Large intestine (tissue), 3 donors: ENCODE results near the gene SERPINA9. TPM values are rescaled to one million over a fixed set of nuclear protein-coding genes. Genes with fewer than 3 reads are reported as not detected.
"Not testable (repeated sequence)": the region's sequence is repeated elsewhere in the genome, so short reads cannot be mapped to it uniquely, and the experiment has no call there.

Experiments used
- DNase-seq, 2 donors: peaks; one replicate each; pipeline versions ENCODE4 v3.0.0 to v3.0.0-alpha.2; 2013
- H3K27ac ChIP-seq: one replicate; pipeline ENCODE4 v1.5.1; 2013; ENCODE audit warnings: low read length
- H3K27me3 ChIP-seq: 2 replicates; pipeline ENCODE4 v1.6.1; 2013; ENCODE audit warnings: low read length; ENCODE audit not compliant: control insufficient read depth, insufficient read depth
- H3K36me3 ChIP-seq: 2 replicates; pipeline ENCODE4 v1.6.1; 2013; ENCODE audit warnings: low read length; ENCODE audit not compliant: control insufficient read depth, insufficient read depth
- H3K4me1 ChIP-seq: one replicate; pipeline ENCODE4 v1.6.1; 2013; ENCODE audit warnings: low read length; ENCODE audit not compliant: control insufficient read depth, insufficient read depth
- H3K4me3 ChIP-seq: one replicate; pipeline ENCODE4 v1.5.1; 2013; ENCODE audit warnings: low read length
- H3K9me3 ChIP-seq: one replicate; pipeline ENCODE4 v1.6.1; 2013; ENCODE audit warnings: mild to moderate bottlenecking, low read depth, low read length, moderate library complexity; ENCODE audit not compliant: control insufficient read depth
- WGBS: methylation state at CpG from one replicate; pipeline ENCODE4 v1.1.5; 2013; ENCODE audit warnings: low lambda C conversion rate; ENCODE audit not compliant: insufficient coverage; 5-methylcytosine and 5-hydroxymethylcytosine counted together
- polyA plus RNA-seq: library from polyadenylated mRNA; unstranded; fragments of 120-200 nt; gene quantifications from one replicate; pipeline ENCODE4 v1.2.1, GENCODE V29; 2013

Gene SERPINA9
- polyA plus RNA-seq, 1 donor, result not detected

DNA sequence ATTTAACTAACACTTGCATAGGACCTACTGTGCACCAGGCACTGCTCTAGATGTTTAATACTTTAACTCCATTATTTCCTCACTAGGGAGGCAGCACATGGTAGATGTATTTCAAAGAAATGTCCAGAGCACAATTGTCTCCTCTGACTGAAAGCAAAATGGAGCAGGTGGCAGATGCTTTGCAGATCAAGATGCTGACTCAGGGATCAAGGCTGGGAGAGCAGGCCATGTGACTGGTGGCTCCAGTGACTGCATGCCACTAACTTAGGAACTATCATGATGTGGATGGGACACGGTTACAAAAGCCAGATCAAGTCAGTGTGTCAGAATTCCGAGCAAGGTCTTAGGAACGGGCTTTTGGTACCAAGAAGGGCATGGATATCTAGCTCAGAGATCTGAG is 51.6 kb downstream of the SERPINA9 start:
- no peaks in the 10 kb centered on the region for H3K9me3 ChIP-seq
- no peak overlapping the region for H3K27ac ChIP-seq
- no peaks in the 10 kb centered on the region for H3K4me1 ChIP-seq
- H3K36me3 ChIP-seq, result no peaks in the 10 kb centered on the region
- peaks cover 3% of the 10 kb centered on the region for H3K27me3 ChIP-seq
- no peak overlapping the region for H3K4me3 ChIP-seq
- WGBS, result no CpG with 5 or more reads among the region's 3 CpGs
- DNase-seq, result no peak

DNA sequence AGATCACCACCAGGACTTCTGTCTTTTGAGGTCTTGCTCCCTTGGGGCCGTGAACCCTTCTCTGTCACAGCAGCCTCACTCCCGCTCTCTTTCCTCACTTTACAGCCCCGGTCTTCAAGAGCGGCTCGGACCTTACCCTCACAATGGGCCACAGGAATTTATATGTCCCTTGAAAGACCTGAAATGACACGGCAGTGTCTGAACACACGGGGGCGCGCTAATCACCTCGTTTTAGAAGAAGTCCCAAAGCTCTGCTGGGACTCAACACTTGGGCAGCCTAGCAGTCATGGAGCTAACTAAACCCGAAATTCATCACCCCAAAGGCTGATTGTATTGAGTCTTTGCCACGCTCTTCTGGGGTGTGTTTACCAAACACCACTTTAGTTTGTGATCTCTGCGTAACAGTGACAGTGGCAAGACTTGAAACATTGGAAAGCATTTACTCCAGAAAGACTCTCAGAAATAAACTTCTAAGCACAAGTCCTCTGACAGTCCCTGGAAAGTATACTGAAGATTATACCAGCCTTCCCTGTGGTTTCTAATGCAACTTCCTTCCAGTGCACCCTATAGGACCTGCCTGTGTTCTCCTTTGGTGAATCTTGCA is 52.4 kb downstream of the SERPINA9 start:
- no CpG with 5 or more reads among the region's 13 CpGs for WGBS

DNA sequence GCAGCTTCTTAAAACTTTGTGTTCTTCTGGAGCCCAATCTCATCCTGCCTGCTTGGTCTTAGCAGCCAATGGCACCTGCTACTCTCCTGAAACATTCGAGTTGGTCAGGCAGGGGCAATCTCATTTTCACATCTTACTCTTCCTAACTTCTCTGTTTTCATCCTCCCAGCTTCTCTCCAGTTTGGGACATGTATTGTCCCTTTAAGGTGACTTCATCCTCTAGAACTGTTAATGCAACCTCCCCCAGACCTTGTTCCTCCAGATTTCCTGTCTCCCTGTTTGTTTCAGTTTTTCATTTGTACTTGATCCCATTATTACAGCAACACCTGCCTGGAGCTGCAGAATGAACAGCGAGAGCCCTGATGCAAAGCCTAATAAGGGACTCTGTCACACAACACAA is 54.7 kb downstream of the SERPINA9 start:
- Histone ChIP-seq H3K27me3 (no peaks in the 10 kb centered on the region), H3K9me3 (no peaks in the 10 kb centered on the region), H3K4me3 (no peak overlapping the region), H3K4me1 (no peaks in the 10 kb centered on the region), H3K36me3 (no peaks in the 10 kb centered on the region), H3K27ac (no peak overlapping the region)
- no CpG with 5 or more reads among the region's 2 CpGs for WGBS
- no peak for DNase-seq

More for the DNA sequence above, 52.4 kb downstream of the SERPINA9 start:
- peak; percentile 84 to 89 for DNase-seq
- Histone ChIP-seq H3K4me1 (no peaks in the 10 kb centered on the region), H3K4me3 (no peak overlapping the region), H3K27me3 (peaks cover 3% of the 10 kb centered on the region), H3K27ac (no peak overlapping the region), H3K36me3 (no peaks in the 10 kb centered on the region), H3K9me3 (no peaks in the 10 kb centered on the region)

DNA sequence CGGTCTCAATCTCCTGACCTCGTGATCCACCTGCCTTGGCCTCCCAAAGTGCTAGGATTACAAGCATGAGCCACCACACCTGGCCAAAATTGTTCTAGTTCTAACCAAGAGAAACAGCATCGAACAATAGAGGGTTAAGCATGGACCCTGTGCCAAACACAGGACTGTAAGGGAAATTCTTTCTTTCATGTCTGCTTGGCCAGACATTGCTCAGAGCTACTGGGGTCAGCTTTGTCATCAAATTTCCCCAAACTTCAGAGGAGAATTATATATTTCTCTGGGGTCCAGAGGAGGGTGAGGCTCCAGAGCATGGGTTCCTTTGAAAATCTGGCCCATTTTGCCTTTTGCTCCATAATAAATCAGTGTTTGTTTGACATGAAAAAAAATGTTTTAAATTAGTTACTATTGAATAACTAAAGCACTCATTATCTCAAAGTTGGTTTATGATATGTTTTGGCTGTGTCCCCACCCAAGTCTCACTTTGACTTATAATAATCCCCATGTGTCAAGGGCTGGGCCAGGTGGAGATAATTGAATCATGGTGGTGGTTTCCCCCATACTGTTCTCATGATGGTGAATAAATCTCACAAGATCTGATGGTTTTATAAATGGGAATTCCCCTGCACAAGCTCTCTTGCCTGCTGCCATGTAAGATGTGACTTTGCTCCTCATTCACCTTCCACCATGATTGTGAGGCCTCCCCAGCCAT is 58.3 kb downstream of the SERPINA9 start:
- not testable (repeated sequence) for H3K4me3 ChIP-seq, H3K4me1 ChIP-seq, H3K9me3 ChIP-seq, H3K27me3 ChIP-seq, DNase-seq, H3K36me3 ChIP-seq, H3K27ac ChIP-seq
- WGBS, result no CpG with 5 or more reads among the region's 3 CpGs

Other genes starting within 250 kb of the SERPINA9 start
- 0.90 TPM for gene SERPINA10, start 182.9 kb downstream of the SERPINA9 start, polyA plus RNA-seq
- gene SERPINA6, start 152.9 kb downstream of the SERPINA9 start, polyA plus RNA-seq, result 0.45 TPM
- not detected for gene SERPINA2, start 109.5 kb downstream of the SERPINA9 start, polyA plus RNA-seq
- 1,712 TPM for gene SERPINA1, start 87.6 kb downstream of the SERPINA9 start, polyA plus RNA-seq
- gene SERPINA11, start 23.4 kb downstream of the SERPINA9 start, polyA plus RNA-seq, result 0.10 TPM
- gene SERPINA12, start 33.3 kb upstream of the SERPINA9 start, polyA plus RNA-seq, result not detected
- 46.0 TPM for gene SERPINA4, start 85.2 kb upstream of the SERPINA9 start, polyA plus RNA-seq
- gene SERPINA5, start 105.2 kb upstream of the SERPINA9 start, polyA plus RNA-seq, result 5.3 TPM
- gene SERPINA3, start 136.2 kb upstream of the SERPINA9 start, polyA plus RNA-seq, result 0.51 TPM